ENCODE data around the gene KRTAP5-4.
"Not testable (repeated sequence)": the region's sequence is repeated elsewhere in the genome, so short reads cannot be mapped to it uniquely, and the experiment has no call there.

KRTAP5-4 gene

GRCh38 chr11:1586699-1587098 lies 35.2 kb downstream of the KRTAP5-4 start:
- CTCF ChIA-PET: interaction anchor here (0.9 to 5.7 kb wide), 3 partner anchors 9 to 13 kb away, joined by 4 to 37 read pairs (median 4); no protein-coding TSS in a partner anchor
- no peak for TF ChIP-seq CTCF (IDR thresholded peaks at IDR 0.05; ENCODE audit: insufficient read depth, low read length, missing control alignments)
- POLR2A ChIA-PET: no interaction called here

GRCh38 chr11:1584661-1585370 lies 37.1 kb downstream of the KRTAP5-4 start, which contains the start of gene KRTAP5-1:
KRTAP5-1 (minus strand) TSS chr11:1585283; CDS start chr11:1585249, 34 bp downstream.
- H3K4me3 ChIP-seq (ENCODE audit: low read depth, low read length); POLR2A ChIA-PET; DNase-seq (ENCODE audit: low read depth, low spot score): not testable (repeated sequence)
- CTCF ChIA-PET: interaction anchor here (5.7 kb wide), 1 partner anchor 10 kb away, joined by 37 read pairs; no protein-coding TSS in a partner anchor

More at GRCh38 chr11:1586699-1587098, 35.2 kb downstream of the KRTAP5-4 start:
- no peak overlapping the region for H3K4me3 ChIP-seq (ENCODE audit: low read depth, low read length)
- no peak for DNase-seq (ENCODE audit: low read depth, low spot score)

GRCh38 chr11:1582909-1583308 lies 39.0 kb downstream of the KRTAP5-4 start:
- ChIA-PET POLR2A (interaction anchor here (0.6 kb wide), 1 partner anchor 41 kb away, joined by 3 read pairs; no protein-coding TSS in a partner anchor), CTCF (interaction anchor here (1.2 to 5.7 kb wide), 2 partner anchors 8 to 12 kb away, joined by 4 to 37 read pairs; no protein-coding TSS in a partner anchor)
- not testable (repeated sequence) for DNase-seq (ENCODE audit: low read depth, low spot score); H3K4me3 ChIP-seq (ENCODE audit: low read depth, low read length)

- H3K4me3 ChIP-seq (ENCODE audit: low read depth, low read length): no peak overlapping the region
- POLR2A ChIA-PET: no interaction called here
- TF ChIP-seq CTCF (IDR thresholded peaks at IDR 0.05; ENCODE audit: insufficient read depth, low read length, missing control alignments): no peak
- DNase-seq (ENCODE audit: low read depth, low spot score): no peak
- CTCF ChIA-PET: interaction anchor here (1.2 to 5.7 kb wide), 2 partner anchors 13 to 36 kb away, joined by 7 to 37 read pairs; no protein-coding TSS in a partner anchor
Observed at GRCh38 chr11:1581976-1582375, 40.0 kb downstream of the KRTAP5-4 start.

GRCh38 chr11:1576825-1577224 lies 45.1 kb downstream of the KRTAP5-4 start:
- ChIA-PET CTCF (interaction anchor here (0.9 to 7.2 kb wide), 7 partner anchors 9 to 374 kb away, joined by 3 to 266 read pairs (median 4); no protein-coding TSS in a partner anchor), POLR2A (no interaction called here)

GRCh38 chr11:1575756-1576155 lies 46.2 kb downstream of the KRTAP5-4 start:
- POLR2A ChIA-PET; DNase-seq (ENCODE audit: low read depth, low spot score); H3K4me3 ChIP-seq (ENCODE audit: low read depth, low read length): not testable (repeated sequence)
- CTCF ChIA-PET: interaction anchor here (1.2 to 7.2 kb wide), 8 partner anchors 11 to 372 kb away, joined by 3 to 266 read pairs (median 26); no protein-coding TSS in a partner anchor

More at GRCh38 chr11:1576825-1577224, 45.1 kb downstream of the KRTAP5-4 start:
- DNase-seq (ENCODE audit: low read depth, low spot score): no peak
- no peak overlapping the region for H3K4me3 ChIP-seq (ENCODE audit: low read depth, low read length)
- TF ChIP-seq CTCF (IDR thresholded peaks at IDR 0.05; ENCODE audit: insufficient read depth, low read length, missing control alignments): no peak

- TF ChIP-seq CTCF (IDR thresholded peaks at IDR 0.05; ENCODE audit: insufficient read depth, low read length, missing control alignments): no peak
- POLR2A ChIA-PET: interaction anchor here (0.8 to 0.9 kb wide), 2 partner anchors 28 to 265 kb away, joined by 3 read pairs; partner anchors contain the start of gene TOLLIP
- CTCF ChIA-PET: interaction anchor here (0.6 to 7.2 kb wide), 37 partner anchors 8 to 728 kb away, joined by 3 to 266 read pairs (median 5); partner anchors contain the start of genes KRTAP5-3 and KRTAP5-5
- H3K4me3 ChIP-seq (ENCODE audit: low read depth, low read length): no peak overlapping the region
- no peak for DNase-seq (ENCODE audit: low read depth, low spot score)
Observed at GRCh38 chr11:1574933-1575242, 47.0 kb downstream of the KRTAP5-4 start.

Measured in AG04449 (cell line).